B cell (primary cell): ENCODE results near the gene BAIAP2L1. TPM values are rescaled to one million over a fixed set of nuclear protein-coding genes. Genes with fewer than 3 reads are reported as not detected.

Experiments
- ATAC-seq: fragments of 200-7000 bp; cut with Tn5 transposase; one replicate; pipeline ENCODE4 v1.10.0; 2021; ENCODE audit warnings: low read depth, mild to moderate bottlenecking, moderate number of reproducible peaks, moderate library complexity
- CTCF ChIA-PET: fragments of 350-600 bp; sonication (Branson Sonifier 250); formaldehyde crosslinking; loops from one replicate; lab custom pipeline; 2021; ENCODE audit warnings: antibody characterized with exemption, inconsistent platforms; lab: Charles Lee
- POLR2A ChIA-PET: fragments of 350-600 bp; sonication (Branson Sonifier 250); formaldehyde crosslinking; loops from one replicate; lab custom pipeline; 2021; ENCODE audit warnings: antibody characterized with exemption; lab: Charles Lee
- DNase-seq: peaks from one replicate; pipeline ENCODE4 v3.0.0; 2013
- H2AFZ ChIP-seq: 2 replicates; pipeline ENCODE4 v1.6.1; 2012; ENCODE audit warnings: mild to moderate bottlenecking, low read depth, low read length; ENCODE audit not compliant: insufficient read depth, poor library complexity, severe bottlenecking
- H3K27ac ChIP-seq, 2 donors: 1 replicate in 1 of 2; 2 replicates in 1 of 2; pipeline ENCODE4 v1.5.1; 2012 to 2013; ENCODE audit warnings: low read length in 2 of 2, mild to moderate bottlenecking in 2 of 2, moderate library complexity in 1 of 2
- H3K27me3 ChIP-seq, 4 experiments: fragments of 200-600 bp in 1 of 4; sonication (generic) in 1 of 4; replicated peaks in 1 of 4; 1 replicate in 2 of 4; 2 replicates in 2 of 4; pipeline versions ENCODE4 v1.6.1 to v1.7.0; 2013 to 2016; ENCODE audit warnings: low read length in 3 of 4, mild to moderate bottlenecking in 2 of 4, mixed read lengths in 1 of 4, moderate library complexity in 1 of 4; ENCODE audit not compliant: insufficient read depth in 4 of 4, control insufficient read depth in 3 of 4; ENCODE audit errors: control extremely low read depth in 1 of 4
- H3K36me3 ChIP-seq, 2 experiments: replicated peaks in 1 of 2; 1 replicate in 1 of 2; 2 replicates in 1 of 2; pipeline versions ENCODE4 v1.6.1 to v1.7.1; 2013; ENCODE audit warnings: low read length in 1 of 2; ENCODE audit not compliant: insufficient read depth in 2 of 2, control insufficient read depth in 1 of 2; ENCODE audit errors: control extremely low read depth in 1 of 2, extremely low read depth in 1 of 2
- H3K4me1 ChIP-seq, 2 donors: fragments of 200-600 bp in 1 of 2; sonication (generic) in 1 of 2; 1 replicate in 1 of 2; 2 replicates in 1 of 2; pipeline versions ENCODE4 v1.5.1 to v1.6.1; 2013 to 2017; ENCODE audit warnings: low read length in 2 of 2; ENCODE audit not compliant: control insufficient read depth in 2 of 2, insufficient read depth in 2 of 2
- H3K4me2 ChIP-seq: replicated peaks from 2 replicates; pipeline ENCODE3; 2012; ENCODE audit warnings: mild to moderate bottlenecking, low read depth, low read length; ENCODE audit not compliant: poor library complexity, severe bottlenecking
- H3K4me3 ChIP-seq, 5 experiments: fragments of 200-600 bp in 1 of 5; sonication (generic) in 1 of 5; 1 replicate in 3 of 5; 2 replicates in 2 of 5; pipeline versions ENCODE4 v1.5.1 to v1.7.0; 2011 to 2016; ENCODE audit warnings: low read length in 4 of 5, mild to moderate bottlenecking in 4 of 5, low read depth in 2 of 5, control low read depth in 1 of 5, moderate library complexity in 1 of 5; ENCODE audit not compliant: insufficient read depth in 1 of 5; ENCODE audit errors: control extremely low read depth in 1 of 5, extremely low read depth in 1 of 5
- H3K79me2 ChIP-seq: fragments of 200-600 bp; sonication (generic); one replicate; pipeline ENCODE4 v1.6.0; 2016; ENCODE audit warnings: low read length; ENCODE audit not compliant: control insufficient read depth, insufficient read depth
- H3K9ac ChIP-seq: fragments of 200-600 bp; sonication (generic); 2 replicates; pipeline ENCODE4 v1.6.1; 2017; ENCODE audit warnings: mild to moderate bottlenecking, low read length, moderate library complexity
- H3K9me3 ChIP-seq, 3 donors: one replicate each; pipeline versions ENCODE4 v1.6.1 to v1.7.1; 2013; ENCODE audit warnings: low read length in 2 of 3; ENCODE audit not compliant: control insufficient read depth in 2 of 3, insufficient read depth in 1 of 3; ENCODE audit errors: control extremely low read depth in 1 of 3
- H4K20me1 ChIP-seq: 2 replicates; pipeline ENCODE4 v1.6.0; 2012; ENCODE audit warnings: mild to moderate bottlenecking, low read length; ENCODE audit not compliant: insufficient read depth, control insufficient read depth, poor library complexity, severe bottlenecking
- H3K27ac Mint-ChIP-seq: one replicate; pipeline ENCODE4 v1.8.0; 2021; ENCODE audit warnings: mixed read lengths
- H3K27me3 Mint-ChIP-seq: one replicate; pipeline ENCODE4 v1.8.0; 2021; ENCODE audit warnings: mixed read lengths
- H3K4me1 Mint-ChIP-seq: one replicate; pipeline ENCODE4 v1.8.0; 2021; ENCODE audit warnings: mixed read lengths
- H3K4me3 Mint-ChIP-seq: one replicate; pipeline ENCODE4 v1.8.0; 2021; ENCODE audit warnings: mixed read lengths
- H3K9me3 Mint-ChIP-seq: one replicate; pipeline ENCODE4 v1.8.0; 2022; ENCODE audit warnings: mixed read lengths; ENCODE audit not compliant: insufficient read depth
- EZH2 ChIP-seq: IDR thresholded peaks from 2 replicates; pipeline ENCODE4 v1.6.1; 2012; ENCODE audit warnings: borderline replicate concordance, low read depth, mild to moderate bottlenecking, moderate library complexity, low read length; ENCODE audit not compliant: insufficient read depth, poor library complexity, severe bottlenecking
- WGBS: methylation state at CpG from one replicate; pipeline ENCODE4 v1.1.5; 2013; ENCODE audit warnings: missing lambda C conversion rate; ENCODE audit not compliant: insufficient coverage; 5-methylcytosine and 5-hydroxymethylcytosine counted together
- intact Hi-C: fragments of 100-400 bp; cut with micrococcal nuclease; formaldehyde crosslinking; loops from one replicate; pipeline ENCODE4 v1.10.0; 2022
- polyA plus RNA-seq: library from polyadenylated mRNA; depleted of rRNA; stranded (reverse); fragments of >200 nt; gene quantifications from 2 replicates; pipeline ENCODE4 v1.2.3, GENCODE V29; 2012
- total RNA-seq, 2 donors: library from RNA; stranded (reverse); fragments of 120-200 nt in 1 of 2; gene quantifications; 1 replicate in 1 of 2; 2 replicates in 1 of 2; pipeline versions ENCODE4 v1.2.3 to v1.2.4, GENCODE V29; 2013 to 2022
- TF ChIP-seq, protein P1 (sequence below): fragments of 200-600 bp; IDR thresholded peaks from one replicate; pipeline ENCODE4 v1.8.0; 2022; ENCODE audit warnings: antibody characterized with exemption, mild to moderate bottlenecking

The BAIAP2L1 gene
- total and polyA plus RNA-seq, 2 donors (not counting 1 experiment from before 2014, with no cell fraction given), result 1.5 to 3.7 TPM

DNA sequence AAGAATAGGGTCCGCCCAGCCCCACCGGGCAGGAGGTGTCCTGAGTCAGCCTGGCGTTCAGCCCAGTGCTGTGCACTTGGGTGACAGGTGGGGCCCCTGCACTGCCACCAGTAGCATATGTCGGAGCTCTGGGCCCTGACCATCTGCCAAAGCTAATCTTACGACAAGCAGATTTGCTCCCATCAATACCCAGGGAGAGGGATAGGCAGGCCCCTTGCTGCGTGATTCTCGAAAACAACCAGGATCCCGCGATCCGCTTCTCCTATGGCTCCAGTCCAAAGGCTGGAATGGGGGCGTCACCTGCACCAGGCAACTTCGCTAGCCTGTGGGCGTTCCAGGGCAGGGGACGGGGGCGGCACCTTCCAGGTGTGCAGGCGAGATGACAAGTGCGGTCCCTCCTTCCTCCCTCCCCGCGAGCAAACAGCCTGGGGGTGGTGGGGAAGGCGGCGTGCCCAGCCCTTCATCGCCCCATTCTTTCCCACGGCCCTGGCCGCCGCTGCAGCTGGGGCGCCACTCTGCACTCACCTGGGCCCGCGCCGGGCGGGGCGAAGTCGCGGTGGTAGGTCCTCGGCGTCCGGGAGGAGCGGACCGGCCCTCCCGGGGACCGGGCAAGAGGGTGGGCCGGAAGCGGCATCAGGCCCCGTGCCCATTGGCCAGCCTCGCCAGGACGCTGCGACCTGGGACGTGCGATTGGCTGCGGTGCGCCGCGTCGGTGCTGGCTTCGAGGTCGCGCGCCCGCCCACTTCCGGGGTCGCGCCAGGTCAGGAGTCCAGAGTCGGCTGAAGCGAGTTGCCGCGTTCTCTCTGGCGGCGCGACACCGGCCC lies 149.1 kb downstream of the BAIAP2L1 start, which contains the start of gene TECPR1:
TECPR1 (minus strand) TSS at position 632 of the 824 bp plus-strand sequence. CDS start 6,086 bp downstream, outside the sequence.
- Histone ChIP-seq H3K4me3 (peak within 1 kb of the TSS; percentile 78 to 95 (median 83)), H3K9me3 (no peaks in the 10 kb centered on the region), H3K79me2 (peaks cover 58% of the 10 kb centered on the region), H3K36me3 (peaks cover 0 to 23% of the 10 kb centered on the region in 2 experiments), H3K4me1 (peaks cover 22 to 40% of the 10 kb centered on the region in 2 donors), H3K27ac (peak within 1 kb of the TSS; percentile 68 to 71), H3K4me2 (peak within 1 kb of the TSS; percentile 94), H2AFZ (peak within 1 kb of the TSS; percentile 93), H4K20me1 (peaks cover 25% of the 10 kb centered on the region), H3K27me3 (no peaks in the 10 kb centered on the region), H3K9ac (peak within 1 kb of the TSS; percentile 82)
- WGBS, result under 1% methylated on average over 63 of the region's 69 CpGs
- ChIA-PET CTCF (interaction anchor here (4.6 kb wide), 1 partner anchor 83 kb away, joined by 17 read pairs; no protein-coding TSS in a partner anchor), POLR2A (interaction anchor here (2.3 kb wide), 1 partner anchor 29 kb away, joined by 8 read pairs; the partner anchor contains the start of gene BRI3)
- Mint-ChIP-seq H3K4me3 (peak within 1 kb of the TSS; percentile 98), H3K4me1 (peaks cover 34% of the 10 kb centered on the region), H3K9me3 (no peaks in the 10 kb centered on the region), H3K27ac (peak within 1 kb of the TSS; percentile 90), H3K27me3 (no peaks in the 10 kb centered on the region)
- intact Hi-C loops, result loop anchor here (1.0 to 10.0 kb wide), 10 partner anchors 11 to 1137 kb away; partner anchors contain the start of genes BAIAP2L1, BRI3, LMTK2 and SDHAF3
- ATAC-seq (peak; percentile 95), DNase-seq (peak; percentile 91)
- TF ChIP-seq EZH2, result no peak
- TF ChIP-seq, protein P1, sequence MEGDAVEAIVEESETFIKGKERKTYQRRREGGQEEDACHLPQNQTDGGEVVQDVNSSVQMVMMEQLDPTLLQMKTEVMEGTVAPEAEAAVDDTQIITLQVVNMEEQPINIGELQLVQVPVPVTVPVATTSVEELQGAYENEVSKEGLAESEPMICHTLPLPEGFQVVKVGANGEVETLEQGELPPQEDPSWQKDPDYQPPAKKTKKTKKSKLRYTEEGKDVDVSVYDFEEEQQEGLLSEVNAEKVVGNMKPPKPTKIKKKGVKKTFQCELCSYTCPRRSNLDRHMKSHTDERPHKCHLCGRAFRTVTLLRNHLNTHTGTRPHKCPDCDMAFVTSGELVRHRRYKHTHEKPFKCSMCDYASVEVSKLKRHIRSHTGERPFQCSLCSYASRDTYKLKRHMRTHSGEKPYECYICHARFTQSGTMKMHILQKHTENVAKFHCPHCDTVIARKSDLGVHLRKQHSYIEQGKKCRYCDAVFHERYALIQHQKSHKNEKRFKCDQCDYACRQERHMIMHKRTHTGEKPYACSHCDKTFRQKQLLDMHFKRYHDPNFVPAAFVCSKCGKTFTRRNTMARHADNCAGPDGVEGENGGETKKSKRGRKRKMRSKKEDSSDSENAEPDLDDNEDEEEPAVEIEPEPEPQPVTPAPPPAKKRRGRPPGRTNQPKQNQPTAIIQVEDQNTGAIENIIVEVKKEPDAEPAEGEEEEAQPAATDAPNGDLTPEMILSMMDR, result no peak
